A549 (cell line): ENCODE results near the gene ATP11A.

Source experiments
- EHMT2 ChIP-seq: fragments of 200-600 bp; sonication (generic); IDR thresholded peaks from 2 replicates; pipeline ENCODE4 v1.6.1; 2016; ENCODE audit warnings: antibody characterized with exemption, low read depth, mild to moderate bottlenecking, moderate library complexity
- TF ChIP-seq, protein P1 (sequence below): fragments of >200 bp; sonication (Bioruptor Twin); formaldehyde crosslinking; IDR thresholded peaks from 3 replicates; pipeline ENCODE4 v1.5.1; 2016

DNA sequence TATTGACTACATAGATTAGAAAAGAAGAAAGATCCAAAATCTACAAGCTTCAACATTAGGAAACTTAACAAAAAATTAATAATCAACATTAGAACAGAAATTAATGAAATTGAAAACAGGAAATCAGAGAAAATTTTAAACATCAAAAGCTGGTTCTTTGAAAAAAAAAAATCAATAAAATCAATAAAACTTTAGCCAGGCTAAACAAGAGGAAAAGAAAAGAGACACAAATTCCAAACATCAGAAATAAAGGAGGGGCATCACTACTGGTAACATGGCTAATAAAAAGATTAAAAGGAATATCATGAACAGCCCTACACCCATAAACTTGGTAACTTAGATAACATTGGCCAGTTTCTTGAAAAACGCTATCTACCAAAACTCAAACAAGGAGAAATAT, 110.2 kb downstream of the ATP11A start:
- TF ChIP-seq, protein P1, sequence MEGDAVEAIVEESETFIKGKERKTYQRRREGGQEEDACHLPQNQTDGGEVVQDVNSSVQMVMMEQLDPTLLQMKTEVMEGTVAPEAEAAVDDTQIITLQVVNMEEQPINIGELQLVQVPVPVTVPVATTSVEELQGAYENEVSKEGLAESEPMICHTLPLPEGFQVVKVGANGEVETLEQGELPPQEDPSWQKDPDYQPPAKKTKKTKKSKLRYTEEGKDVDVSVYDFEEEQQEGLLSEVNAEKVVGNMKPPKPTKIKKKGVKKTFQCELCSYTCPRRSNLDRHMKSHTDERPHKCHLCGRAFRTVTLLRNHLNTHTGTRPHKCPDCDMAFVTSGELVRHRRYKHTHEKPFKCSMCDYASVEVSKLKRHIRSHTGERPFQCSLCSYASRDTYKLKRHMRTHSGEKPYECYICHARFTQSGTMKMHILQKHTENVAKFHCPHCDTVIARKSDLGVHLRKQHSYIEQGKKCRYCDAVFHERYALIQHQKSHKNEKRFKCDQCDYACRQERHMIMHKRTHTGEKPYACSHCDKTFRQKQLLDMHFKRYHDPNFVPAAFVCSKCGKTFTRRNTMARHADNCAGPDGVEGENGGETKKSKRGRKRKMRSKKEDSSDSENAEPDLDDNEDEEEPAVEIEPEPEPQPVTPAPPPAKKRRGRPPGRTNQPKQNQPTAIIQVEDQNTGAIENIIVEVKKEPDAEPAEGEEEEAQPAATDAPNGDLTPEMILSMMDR, result no peak
- TF ChIP-seq EHMT2, result no peak
